ENCODE data around the gene PIKFYVE. TPM values are rescaled to one million over a fixed set of nuclear protein-coding genes. Genes with fewer than 3 reads are reported as not detected.
A peak's percentile ranks its signal among the peaks of the same experiment; 100 is the strongest.

Gene PIKFYVE
- total RNA-seq, 1 experiment from 2014 or later, result 27.2 TPM

- Histone ChIP-seq H2BK20ac (ENCODE audit: low read depth, low read length, poor library complexity, severe bottlenecking) (no peak overlapping the region), H3K18ac (ENCODE audit: insufficient read length, low read depth, low read length) (peak overlapping the region; percentile 35), H3K4me2 (ENCODE audit: insufficient read depth, insufficient read length, low read length) (peak overlapping the region; percentile 65), H3K4ac (ENCODE audit: low read depth, low read length) (no peak overlapping the region), H2AK5ac (ENCODE audit: insufficient read length, low read length) (no peak overlapping the region), H2BK12ac (ENCODE audit: insufficient read length, low read depth, low read length) (no peak overlapping the region), H3K27me3 (ENCODE audit: insufficient read depth, low read length) (no peaks in the 10 kb centered on the region), H3K27ac (ENCODE audit: insufficient read length, low read depth, low read length) (peak overlapping the region; percentile 46), H3K56ac (ENCODE audit: insufficient read length, low read depth, low read length) (no peak overlapping the region), H3K79me2 (ENCODE audit: insufficient read depth, low read length) (peaks cover 18% of the 10 kb centered on the region), H3K79me1 (ENCODE audit: insufficient read depth, low read depth, low read length, poor library complexity, severe bottlenecking) (peaks cover 3% of the 10 kb centered on the region), H3T11ph (ENCODE audit: low read length) (no peak overlapping the region), H3K4me1 (ENCODE audit: insufficient read depth, low read length) (no peaks in the 10 kb centered on the region), H4K5ac (ENCODE audit: insufficient read length, low read depth, low read length) (no peak overlapping the region), H3K9ac (ENCODE audit: extremely low read depth, insufficient read length, low read length) (peak overlapping the region; percentile 32), H2BK15ac (ENCODE audit: low read depth, low read length) (no peak overlapping the region), H3K9me3 (ENCODE audit: control insufficient read depth, low read depth, low read length) (no peaks in the 10 kb centered on the region), H3K23me2 (ENCODE audit: insufficient read length, low read depth, low read length, poor library complexity, severe bottlenecking) (peaks cover 4% of the 10 kb centered on the region), H4K20me1 (ENCODE audit: control insufficient read depth, insufficient read depth, insufficient read length) (no peaks in the 10 kb centered on the region), H4K91ac (ENCODE audit: insufficient read length, low read depth, low read length) (no peak overlapping the region), H3K14ac (ENCODE audit: insufficient read depth, low read length) (no peak overlapping the region), H3K23ac (ENCODE audit: insufficient read length, low read depth, low read length) (no peak overlapping the region), H2AFZ (ENCODE audit: low read length) (peak overlapping the region; percentile 1), H2BK120ac (ENCODE audit: low read depth, low read length, poor library complexity, severe bottlenecking) (no peak overlapping the region), H4K8ac (replicated peaks; ENCODE audit: insufficient read length, low read depth, low read length) (no peak overlapping the region), H2BK5ac (ENCODE audit: insufficient read length, low read length) (no peak overlapping the region)
- peak overlapping the region; percentile 96 to 98 (median 98) for H3K27ac Mint-ChIP-seq
- DNase-seq, result no peak
- peaks cover 0 to 7% (median 1%) of the 10 kb centered on the region in 3 experiments; a peak in 5 of 7 replicates for H3K36me3 Mint-ChIP-seq (ENCODE audit: insufficient read depth in 1 of 3, low read depth in 3 of 3)
- TF ChIP-seq CTCF (conservative IDR thresholded peaks at IDR 0.05), result no peak
- H3K4me3 Mint-ChIP-seq, result peak overlapping the region; percentile 91 to 98
- no CpG with 5 or more reads among the region's 9 CpGs for WGBS (ENCODE audit: extremely low coverage, insufficient read length, low lambda C conversion rate)
- peaks cover 4 to 5% of the 10 kb centered on the region in 2 experiments; a peak in 1 of 5 replicates for H3K9me3 Mint-ChIP-seq
- no peaks in the 10 kb centered on the region for H3K27me3 Mint-ChIP-seq (ENCODE audit: low read depth)
- peaks cover 31 to 33% of the 10 kb centered on the region in 2 experiments for H3K4me1 Mint-ChIP-seq
Measured at GRCh38 chr2:208265371-208265800, 669 bp upstream of the PIKFYVE start.
